NCI-H1694 (cell line): Measurements from ENCODE around the gene PEX5.
"Not testable (repeated sequence)": the region's sequence is repeated elsewhere in the genome, so short reads cannot be mapped to it uniquely, and the experiment has no call there.

Experiments
- DNase-seq: peaks from one replicate; lab custom pipeline; 2025; lab: John Stamatoyannopoulos, UW

Gene PEX5

DNA sequence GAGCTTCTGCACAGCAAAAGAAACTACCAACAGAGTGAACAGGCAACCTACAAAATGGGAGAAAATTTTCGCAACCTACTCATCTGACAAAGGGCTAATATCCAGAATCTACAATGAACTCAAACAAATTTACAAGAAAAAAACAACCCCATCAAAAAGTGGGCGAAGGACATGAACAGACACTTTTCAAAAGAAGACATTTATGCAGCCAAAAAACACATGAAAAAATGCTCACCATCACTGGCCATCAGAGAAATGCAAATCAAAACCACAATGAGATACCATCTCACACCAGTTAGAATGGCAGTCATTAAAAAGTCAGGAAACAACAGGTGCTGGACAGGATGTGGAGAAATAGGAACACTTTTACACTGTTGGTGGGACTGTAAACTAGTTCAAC, 24.3 kb downstream of the PEX5 start:
- DNase-seq: not testable (repeated sequence)

DNA sequence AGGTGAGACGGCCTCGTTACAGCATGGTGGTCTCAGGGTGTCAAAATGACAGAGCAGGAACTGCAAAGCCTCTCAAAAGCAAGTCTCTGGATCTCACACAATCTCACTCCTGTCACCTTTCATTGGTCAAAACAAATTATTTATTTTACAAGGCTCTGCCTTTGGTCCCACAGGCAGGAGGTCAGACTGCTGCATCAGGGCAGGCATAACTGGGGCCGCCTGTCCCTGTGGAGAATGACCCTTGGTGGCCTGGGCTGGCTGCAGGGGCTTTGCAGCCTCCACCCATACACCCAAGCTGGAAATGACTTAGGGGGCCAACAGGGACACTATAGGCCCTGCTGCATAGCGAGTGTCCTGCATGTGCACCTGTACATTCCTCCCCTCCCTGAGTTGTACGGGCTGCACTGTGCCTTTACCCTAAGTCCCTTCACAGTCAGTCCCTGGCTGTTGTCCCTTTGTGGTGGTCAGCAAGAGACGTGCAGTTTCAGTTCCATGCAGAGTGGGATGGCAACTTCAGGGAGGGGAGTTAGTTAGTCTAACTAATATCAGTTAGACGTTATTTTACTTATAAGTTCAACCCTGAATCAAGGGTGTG, 28.1 kb downstream of the PEX5 start:
- DNase-seq: no peak

DNA sequence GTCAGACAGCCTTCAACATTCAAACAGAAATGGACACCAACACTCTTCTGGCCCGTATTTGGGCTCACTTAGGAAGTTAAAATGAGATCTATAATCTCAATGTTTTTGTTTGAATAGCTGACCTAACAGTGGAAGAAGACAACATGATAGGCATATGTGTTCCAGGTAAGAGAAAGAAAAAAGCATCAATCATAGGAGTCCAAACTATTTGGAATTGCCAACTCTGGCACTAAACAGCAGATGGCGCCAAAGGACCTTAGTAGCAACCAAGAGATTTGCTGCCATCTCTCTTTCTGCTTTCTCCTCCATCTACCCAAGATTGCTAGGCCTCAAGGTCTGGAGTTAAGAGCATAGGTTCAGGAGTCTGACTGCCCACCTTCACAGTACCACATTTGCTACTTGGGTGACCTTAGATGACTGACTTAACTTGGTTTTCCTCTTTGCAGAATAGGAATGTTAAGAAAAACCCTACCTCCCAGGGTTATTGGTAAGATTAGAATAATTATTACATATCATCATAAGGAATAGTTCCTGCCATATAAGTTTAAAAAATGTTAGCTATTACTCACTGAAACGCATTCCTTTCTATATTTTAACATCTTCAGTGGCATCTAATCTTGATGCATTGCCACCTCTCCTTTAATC, 30.2 kb downstream of the PEX5 start:
- DNase-seq: peak; percentile 91

DNA sequence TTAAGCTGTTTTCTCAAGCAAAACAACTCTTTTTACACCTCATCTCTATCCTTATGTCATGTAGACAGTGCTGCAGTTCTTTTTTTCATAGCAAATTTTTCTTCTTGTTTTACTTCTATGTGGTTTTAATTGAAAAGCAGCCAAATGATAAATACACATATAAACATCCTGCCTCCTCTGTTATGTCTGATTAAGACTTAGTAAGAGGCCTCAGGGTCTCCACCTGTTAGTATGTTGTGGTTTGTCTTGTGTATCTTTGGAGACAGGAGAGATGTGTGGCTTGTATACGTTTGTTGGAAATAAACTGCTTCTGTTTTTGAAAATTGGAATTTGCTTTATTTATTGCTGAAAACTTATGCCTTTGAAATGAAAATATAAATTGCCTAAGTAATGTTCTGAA, 32.0 kb downstream of the PEX5 start:
- no peak for DNase-seq

DNA sequence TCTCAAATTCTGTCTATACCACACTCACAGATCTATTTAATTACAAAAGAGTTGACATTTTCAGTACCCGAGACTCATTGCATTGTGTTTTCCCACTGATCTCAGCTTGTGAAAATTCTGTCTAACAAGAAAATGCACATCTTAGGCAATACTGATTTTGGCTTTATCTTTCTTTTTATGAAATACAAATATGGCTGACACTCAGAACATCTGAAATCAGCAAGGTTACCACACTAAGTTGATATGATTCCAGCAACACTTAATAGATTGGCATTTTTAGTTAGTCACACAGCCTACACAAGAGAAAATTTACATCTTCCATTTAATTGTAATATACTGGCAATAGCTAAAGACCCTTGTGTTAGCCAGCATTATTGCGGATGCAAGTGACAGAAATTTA, 40.3 kb downstream of the PEX5 start:
- DNase-seq: no peak

DNA sequence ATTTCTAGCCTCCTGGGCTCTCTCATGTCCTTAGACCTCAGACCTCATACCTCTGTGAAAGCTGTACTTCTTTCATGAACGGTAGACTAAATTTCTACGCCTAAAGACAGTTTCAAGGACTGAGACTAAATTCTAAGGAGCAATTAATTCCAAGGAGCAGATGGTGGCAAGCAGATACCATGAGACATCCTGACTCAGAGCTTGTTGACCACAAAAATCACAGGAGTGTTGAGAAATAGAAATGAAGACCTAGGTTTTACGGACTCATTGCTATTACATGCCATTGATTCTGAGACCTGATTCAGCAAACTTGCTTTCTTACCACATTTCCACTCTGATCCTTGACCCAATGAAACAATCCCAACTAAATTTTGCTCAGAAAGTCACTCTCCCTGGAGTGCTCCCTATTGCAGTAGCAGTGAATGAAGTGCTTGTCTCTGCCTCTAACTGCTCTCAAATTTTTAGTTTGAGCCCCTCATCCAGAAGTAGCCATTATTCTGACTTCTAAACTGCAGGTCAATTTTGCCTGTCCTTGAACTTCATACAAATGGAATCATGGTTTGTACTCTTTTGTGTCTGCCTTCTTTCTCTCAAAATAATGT, 52.0 kb downstream of the PEX5 start:
- DNase-seq: no peak

DNA sequence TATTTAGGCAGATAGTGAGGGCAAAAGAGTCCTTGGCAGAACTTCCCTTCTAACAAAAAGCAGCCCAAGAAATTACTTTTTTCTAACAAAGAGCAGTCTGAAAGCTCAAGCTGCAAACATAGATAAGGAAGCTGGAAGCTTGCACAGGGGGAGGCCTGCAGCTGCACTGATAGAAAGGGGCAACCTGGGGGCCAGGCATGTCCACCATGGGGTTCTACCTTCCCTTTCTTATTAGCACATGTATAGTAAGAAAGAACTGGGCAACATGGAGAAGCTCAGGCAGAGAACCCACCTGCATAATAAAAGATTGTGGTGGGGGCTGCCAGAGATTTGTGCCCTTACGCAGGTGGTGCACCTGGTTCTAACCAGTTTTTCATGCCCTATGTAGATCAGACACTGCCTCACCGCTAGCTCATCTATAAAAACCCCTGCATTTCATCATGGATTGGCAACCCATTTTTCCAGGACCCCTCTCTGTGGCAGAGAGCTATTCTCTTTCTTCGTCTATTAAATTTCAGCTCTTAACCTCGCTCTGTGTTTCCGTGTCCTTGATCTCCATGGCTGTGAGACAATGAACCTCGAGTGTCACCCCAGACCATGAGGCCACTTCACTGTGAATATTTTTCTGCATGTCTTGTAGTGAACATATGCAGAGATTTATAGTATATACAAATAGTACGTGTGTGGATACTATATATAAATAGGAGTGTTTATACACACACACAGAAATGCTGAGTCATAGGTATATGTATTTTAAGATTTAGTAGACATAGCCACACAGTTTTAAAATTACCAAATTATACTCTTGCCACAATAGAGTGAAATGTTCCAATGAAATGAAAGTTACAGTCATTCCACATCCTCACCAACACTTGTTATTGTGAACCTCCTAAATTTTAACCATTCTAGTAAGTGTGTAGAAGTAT, 53.0 kb downstream of the PEX5 start:
- DNase-seq: no peak

DNA sequence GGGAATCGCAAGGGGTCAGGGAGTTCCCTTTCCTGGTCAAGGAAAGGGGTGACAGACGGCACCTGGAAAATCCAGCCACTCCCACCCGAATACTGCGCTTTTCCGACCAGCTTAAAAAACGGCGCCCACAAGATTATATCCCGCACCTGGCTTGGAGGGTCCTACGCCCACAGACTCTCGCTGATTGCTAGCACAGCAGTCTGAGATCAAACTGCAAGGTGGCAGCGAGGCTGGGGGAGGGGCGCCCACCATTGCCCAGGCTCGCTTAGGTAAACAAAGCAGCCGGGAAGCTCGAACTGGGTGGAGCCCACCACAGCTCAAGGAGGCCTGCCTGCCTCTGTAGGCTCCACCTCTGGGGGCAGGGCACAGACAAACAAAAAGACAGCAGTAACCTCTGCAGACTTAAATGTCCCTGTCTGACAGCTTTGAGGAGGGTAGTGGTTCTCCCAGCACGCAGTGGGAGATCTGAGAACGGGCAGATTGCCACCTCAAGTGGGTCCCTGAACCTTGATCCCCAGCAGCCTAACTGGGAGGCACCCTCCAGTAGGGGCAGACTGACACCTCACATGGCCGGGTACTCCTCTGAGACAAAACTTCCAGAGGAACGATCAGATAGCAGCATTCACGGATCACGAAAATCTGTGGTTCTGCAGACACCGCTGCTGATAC, 62.0 kb downstream of the PEX5 start:
- DNase-seq: not testable (repeated sequence)

DNA sequence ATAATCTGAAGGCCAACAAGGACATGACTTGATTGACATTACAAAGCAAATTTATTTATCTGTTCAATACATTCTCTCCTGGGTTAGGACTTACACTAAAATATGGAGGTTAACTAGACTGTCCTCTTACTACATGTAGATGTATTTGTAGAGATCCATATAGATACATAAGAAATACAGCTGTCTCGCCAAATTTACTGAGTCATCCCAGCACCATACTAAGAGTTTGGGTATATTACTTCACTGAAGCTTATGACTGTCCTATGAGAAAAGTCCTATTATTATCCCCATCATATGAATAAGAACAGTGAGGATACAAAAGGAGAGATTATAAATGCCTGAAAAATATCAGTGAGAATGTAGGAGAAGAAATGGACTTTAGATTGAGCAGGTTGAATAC, 69.6 kb downstream of the PEX5 start:
- no peak for DNase-seq
